ENCODE results near the gene EIF1. TPM values are rescaled to one million over a fixed set of nuclear protein-coding genes. Genes with fewer than 3 reads are reported as not detected.

The EIF1 gene
- total and polyA plus RNA-seq, 2 donors (not counting 3 experiments of a cell fraction or from before 2014, with no cell fraction given): 168 to 814 TPM

GRCh38 chr17:41738077-41738800, 49.6 kb downstream of the EIF1 start:
- peak; percentile 92 for FAIRE-seq

More at GRCh38 chr17:41738077-41738800, 49.6 kb downstream of the EIF1 start:
- Histone ChIP-seq H3K79me2 (ENCODE audit: control insufficient read depth, insufficient read depth, low read length) (no peaks in the 10 kb centered on the region), H3K4me1 (ENCODE audit: control insufficient read depth, extremely low read depth, insufficient read depth, low read length) (peaks cover 2% of the 10 kb centered on the region), H4K20me1 (replicated peaks; ENCODE audit: control insufficient read depth, extremely low read depth, insufficient read depth, low read length) (no peaks in the 10 kb centered on the region), H3K9ac (replicated peaks; ENCODE audit: extremely low read depth, insufficient read depth, low read length) (no peak overlapping the region), H3K9me1 (replicated peaks; ENCODE audit: control insufficient read depth, extremely low read depth, insufficient read depth, low read length) (no peaks in the 10 kb centered on the region), H3K9me3 (replicated peaks; ENCODE audit: control insufficient read depth, insufficient read depth, low read length) (no peaks in the 10 kb centered on the region), H3K4me2 (ENCODE audit: insufficient read depth, low read length) (no peak overlapping the region), H3K27ac (ENCODE audit: insufficient read depth, low read depth, low read length) (no peak overlapping the region), H2AFZ (ENCODE audit: low read depth, low read length) (peak overlapping the region; percentile 78), H3K4me3 (replicated peaks in 1 of 3; ENCODE audit: insufficient read depth in 1 of 3, low read depth in 1 of 3, low read length in 3 of 3) (no peak overlapping the region), H3K36me3 (ENCODE audit: control insufficient read depth in 2 of 2, extremely low read depth in 1 of 2, insufficient read depth in 2 of 2, low read length in 2 of 2) (no peaks in the 10 kb centered on the region), H3K27me3 (ENCODE audit: control insufficient read depth in 2 of 2, insufficient read depth in 2 of 2, low read length in 2 of 2) (peaks cover 27% of the 10 kb centered on the region in 2 experiments)
- TF ChIP-seq MYC (IDR thresholded peaks at IDR 0.05; ENCODE audit: low read depth, low read length): peak; percentile 95
- TF ChIP-seq, protein P1, sequence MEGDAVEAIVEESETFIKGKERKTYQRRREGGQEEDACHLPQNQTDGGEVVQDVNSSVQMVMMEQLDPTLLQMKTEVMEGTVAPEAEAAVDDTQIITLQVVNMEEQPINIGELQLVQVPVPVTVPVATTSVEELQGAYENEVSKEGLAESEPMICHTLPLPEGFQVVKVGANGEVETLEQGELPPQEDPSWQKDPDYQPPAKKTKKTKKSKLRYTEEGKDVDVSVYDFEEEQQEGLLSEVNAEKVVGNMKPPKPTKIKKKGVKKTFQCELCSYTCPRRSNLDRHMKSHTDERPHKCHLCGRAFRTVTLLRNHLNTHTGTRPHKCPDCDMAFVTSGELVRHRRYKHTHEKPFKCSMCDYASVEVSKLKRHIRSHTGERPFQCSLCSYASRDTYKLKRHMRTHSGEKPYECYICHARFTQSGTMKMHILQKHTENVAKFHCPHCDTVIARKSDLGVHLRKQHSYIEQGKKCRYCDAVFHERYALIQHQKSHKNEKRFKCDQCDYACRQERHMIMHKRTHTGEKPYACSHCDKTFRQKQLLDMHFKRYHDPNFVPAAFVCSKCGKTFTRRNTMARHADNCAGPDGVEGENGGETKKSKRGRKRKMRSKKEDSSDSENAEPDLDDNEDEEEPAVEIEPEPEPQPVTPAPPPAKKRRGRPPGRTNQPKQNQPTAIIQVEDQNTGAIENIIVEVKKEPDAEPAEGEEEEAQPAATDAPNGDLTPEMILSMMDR (IDR thresholded peaks at IDR 0.05; ENCODE audit: extremely low read depth in 1 of 2, insufficient read depth in 1 of 2, low read depth in 1 of 2, low read length in 2 of 2): peak; percentile 95 to 96
- no peak for TF ChIP-seq FOS (IDR thresholded peaks at IDR 0.05; ENCODE audit: borderline replicate concordance, insufficient read depth, low read length)
- peak; percentile 79 for TF ChIP-seq MAX (IDR thresholded peaks at IDR 0.05; ENCODE audit: insufficient read depth, insufficient read length)
- ChIA-PET POLR2A (no interaction called here), CTCF (interaction anchor here (0.5 to 4.6 kb wide), 19 partner anchors 9 to 161 kb away, joined by 3 to 50 read pairs (median 3); partner anchors contain the start of genes FKBP10, JUP, KLHL11 and P3H4)
- DNase-seq (ENCODE audit: low read depth, low spot score): peak; percentile 81
- no TSS peak for BruUV-seq (replicated peaks)
- intact Hi-C loops (cut with micrococcal nuclease): loop anchor here (1.0 to 5.0 kb wide), 7 partner anchors 35 to 221 kb away; partner anchors contain the start of gene KLHL11
- dilution Hi-C loops (cut with MboI; ENCODE audit: extremely low pct_ligation_motif_present, low sequenced_read_pairs): no loop called here

All from endothelial cell of umbilical vein (primary cell).